GM23248 (cell line): Measurements from ENCODE around the gene KRTAP2-3.

ENCODE experiments used
- EZH2 ChIP-seq: fragments of 200-600 bp; sonication (generic); IDR thresholded peaks from 2 replicates; pipeline ENCODE4 v1.6.1; 2018; ENCODE audit warnings: antibody characterized with exemption, mild to moderate bottlenecking; ENCODE audit not compliant: insufficient read depth, poor library complexity, severe bottlenecking
- EZH2phosphoT487 ChIP-seq: fragments of 200-600 bp; sonication (generic); IDR thresholded peaks from 2 replicates; pipeline ENCODE4 v1.6.1; 2018; ENCODE audit warnings: antibody characterized with exemption, moderate library complexity, mild to moderate bottlenecking, low read depth; ENCODE audit not compliant: insufficient read depth

GRCh38 chr17:41101586-41102259 lies 41.8 kb upstream of the KRTAP2-3 start, which contains the start of gene KRTAP4-16:
- TF ChIP-seq EZH2phosphoT487 (no peak), EZH2 (no peak)
